Fibroblast of lung (primary cell): ENCODE results near the gene LIMS1. TPM values are rescaled to one million over a fixed set of nuclear protein-coding genes. Genes with fewer than 3 reads are reported as not detected.
"Not testable (repeated sequence)": the region's sequence is repeated elsewhere in the genome, so short reads cannot be mapped to it uniquely, and the experiment has no call there.

Source experiments
- DNase-seq, 2 donors: peaks; one replicate each; pipeline versions ENCODE4 v3.0.0 to v3.0.0-alpha.2; 2010; ENCODE audit warnings: low read depth in 2 of 2
- H2AFZ ChIP-seq: 2 replicates; pipeline ENCODE4 v1.5.1; 2012; ENCODE audit warnings: low read length, control low read depth, inconsistent platforms
- H3K27ac ChIP-seq: 2 replicates; pipeline ENCODE4 v1.5.1; 2011; ENCODE audit warnings: low read length, control low read depth; ENCODE audit not compliant: insufficient read depth
- H3K27me3 ChIP-seq: 2 replicates; pipeline ENCODE4 v1.5.1; 2011; ENCODE audit warnings: mild to moderate bottlenecking, low read length; ENCODE audit not compliant: control insufficient read depth, insufficient read depth
- H3K36me3 ChIP-seq: 2 replicates; pipeline ENCODE4 v1.5.1; 2011; ENCODE audit warnings: low read length; ENCODE audit not compliant: control insufficient read depth, insufficient read depth
- H3K4me1 ChIP-seq: 2 replicates; pipeline ENCODE4 v1.5.1; 2011; ENCODE audit warnings: low read length; ENCODE audit not compliant: control insufficient read depth, insufficient read depth; ENCODE audit errors: extremely low read depth
- H3K4me2 ChIP-seq: 2 replicates; pipeline ENCODE4 v1.5.1; 2011; ENCODE audit warnings: low read length, control low read depth; ENCODE audit not compliant: insufficient read depth; ENCODE audit errors: extremely low read depth
- H3K4me3 ChIP-seq, 4 experiments: fragments of 200-600 bp in 1 of 4; sonication (generic) in 1 of 4; replicated peaks in 1 of 4; 2 replicates each; pipeline ENCODE4 v1.5.1; 2011 to 2016; ENCODE audit warnings: low read length in 4 of 4, low read depth in 3 of 4, mild to moderate bottlenecking in 3 of 4, control low read depth in 2 of 4, inconsistent platforms in 1 of 4, mixed read lengths in 1 of 4; ENCODE audit not compliant: insufficient read depth in 1 of 4; ENCODE audit errors: control extremely low read depth in 1 of 4
- H3K79me2 ChIP-seq: 2 replicates; pipeline ENCODE4 v1.5.1; 2012; ENCODE audit warnings: mild to moderate bottlenecking, low read length, inconsistent platforms; ENCODE audit not compliant: control insufficient read depth, insufficient read depth
- H3K9ac ChIP-seq: 2 replicates; pipeline ENCODE4 v1.5.1; 2011; ENCODE audit warnings: mild to moderate bottlenecking, low read length, control low read depth; ENCODE audit not compliant: insufficient read depth
- H3K9me3 ChIP-seq: 2 replicates; pipeline ENCODE4 v1.5.1; 2012; ENCODE audit warnings: low read depth, low read length; ENCODE audit not compliant: control insufficient read depth, insufficient read depth
- H4K20me1 ChIP-seq: 2 replicates; pipeline ENCODE4 v1.5.1; 2011; ENCODE audit warnings: low read length; ENCODE audit not compliant: control insufficient read depth, insufficient read depth; ENCODE audit errors: extremely low read depth
- EZH2 ChIP-seq: IDR thresholded peaks from 2 replicates; pipeline ENCODE4 v1.5.1; 2012; ENCODE audit warnings: low read length, control low read depth, mild to moderate bottlenecking; ENCODE audit errors: missing control alignments
- polyA plus RNA-seq, 2 donors: library from polyadenylated mRNA; depleted of rRNA in 1 of 2; stranded (reverse) in 1 of 2; unstranded in 1 of 2; fragments of >200 nt; gene quantifications; 2 replicates each; pipeline ENCODE4 v1.2.1, GENCODE V29; 2011 to 2012; ENCODE audit warnings: missing spikeins in 1 of 2
- total RNA-seq: library from RNA; depleted of rRNA; stranded (reverse); fragments of >200 nt; gene quantifications from 2 replicates; pipeline ENCODE4 v1.2.1, GENCODE V29; 2014
- TF ChIP-seq, protein P1 (sequence below), 2 donors: IDR thresholded peaks in 1 of 2; conservative IDR thresholded peaks in 1 of 2; 1 replicate in 1 of 2; 2 replicates in 1 of 2; pipeline ENCODE4 v1.5.1; 2011 to 2012; ENCODE audit warnings: low read length in 2 of 2, control low read depth in 1 of 2, inconsistent platforms in 1 of 2, low read depth in 1 of 2, mild to moderate bottlenecking in 1 of 2

The LIMS1 gene
- total and polyA plus RNA-seq, 2 donors (not counting 1 experiment from before 2014, with no cell fraction given) = 52.7 to 108 TPM

DNA sequence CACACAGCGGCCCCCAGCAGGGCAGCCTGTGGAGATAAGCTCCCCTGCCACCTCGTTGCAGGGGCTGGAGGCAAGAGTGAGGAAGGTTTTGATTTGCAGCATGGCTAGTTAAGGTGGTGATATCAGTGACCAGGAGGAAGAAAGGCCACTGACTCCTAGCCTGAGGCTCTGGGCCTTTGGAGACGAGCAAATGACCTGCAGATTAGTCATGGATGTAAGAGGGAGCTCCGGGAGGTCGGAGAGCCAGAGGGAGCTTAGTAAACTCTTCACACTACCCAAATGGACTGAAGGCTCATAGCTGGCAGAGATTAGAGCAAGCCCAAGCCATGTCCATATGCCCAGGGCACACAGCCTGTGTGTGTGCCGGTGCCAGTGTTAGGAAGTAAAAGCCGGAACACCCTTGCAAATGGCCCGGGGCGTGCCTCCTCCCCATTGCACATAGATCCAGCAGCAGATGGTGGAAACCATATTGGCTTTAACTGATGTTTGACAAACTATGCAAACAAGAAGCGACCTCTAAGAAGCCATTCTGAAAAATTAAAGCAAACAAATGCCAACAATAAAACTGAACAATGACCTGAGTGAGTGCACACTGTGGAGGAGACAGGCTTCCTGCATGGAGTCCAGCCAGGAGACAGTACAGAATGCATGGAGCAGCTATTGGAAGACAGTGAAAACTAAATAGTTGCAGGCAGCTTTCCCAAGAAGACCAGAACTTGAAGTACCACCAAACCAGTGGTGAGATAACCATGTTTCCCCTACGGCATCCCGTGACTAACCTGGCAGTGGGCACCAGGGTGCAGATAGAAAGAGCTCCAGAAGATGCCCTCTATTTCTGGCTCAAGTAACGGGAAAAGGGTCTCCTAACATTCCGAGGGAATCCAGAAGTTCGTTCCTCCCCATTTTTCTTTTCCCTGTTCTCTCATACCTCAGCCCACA is 154.8 kb downstream of the LIMS1 start:
- not testable (repeated sequence) for H2AFZ ChIP-seq, H3K27me3 ChIP-seq, H4K20me1 ChIP-seq, H3K4me2 ChIP-seq, H3K9ac ChIP-seq, H3K4me1 ChIP-seq, H3K36me3 ChIP-seq, H3K79me2 ChIP-seq, DNase-seq, H3K27ac ChIP-seq, H3K4me3 ChIP-seq, H3K9me3 ChIP-seq

GRCh38 chr2:108690001-108690400 is 155.7 kb downstream of the LIMS1 start:
- DNase-seq, H3K79me2 ChIP-seq, H3K4me1 ChIP-seq, H3K9me3 ChIP-seq, H2AFZ ChIP-seq, H3K27ac ChIP-seq, H3K9ac ChIP-seq, H3K27me3 ChIP-seq, H3K4me2 ChIP-seq, H3K36me3 ChIP-seq, H4K20me1 ChIP-seq, H3K4me3 ChIP-seq: not testable (repeated sequence)

GRCh38 chr2:108691447-108691846 is 157.2 kb downstream of the LIMS1 start:
- no peaks in the 10 kb centered on the region for H3K79me2 ChIP-seq
- no peaks in the 10 kb centered on the region for H3K36me3 ChIP-seq
- TF ChIP-seq, protein P1, sequence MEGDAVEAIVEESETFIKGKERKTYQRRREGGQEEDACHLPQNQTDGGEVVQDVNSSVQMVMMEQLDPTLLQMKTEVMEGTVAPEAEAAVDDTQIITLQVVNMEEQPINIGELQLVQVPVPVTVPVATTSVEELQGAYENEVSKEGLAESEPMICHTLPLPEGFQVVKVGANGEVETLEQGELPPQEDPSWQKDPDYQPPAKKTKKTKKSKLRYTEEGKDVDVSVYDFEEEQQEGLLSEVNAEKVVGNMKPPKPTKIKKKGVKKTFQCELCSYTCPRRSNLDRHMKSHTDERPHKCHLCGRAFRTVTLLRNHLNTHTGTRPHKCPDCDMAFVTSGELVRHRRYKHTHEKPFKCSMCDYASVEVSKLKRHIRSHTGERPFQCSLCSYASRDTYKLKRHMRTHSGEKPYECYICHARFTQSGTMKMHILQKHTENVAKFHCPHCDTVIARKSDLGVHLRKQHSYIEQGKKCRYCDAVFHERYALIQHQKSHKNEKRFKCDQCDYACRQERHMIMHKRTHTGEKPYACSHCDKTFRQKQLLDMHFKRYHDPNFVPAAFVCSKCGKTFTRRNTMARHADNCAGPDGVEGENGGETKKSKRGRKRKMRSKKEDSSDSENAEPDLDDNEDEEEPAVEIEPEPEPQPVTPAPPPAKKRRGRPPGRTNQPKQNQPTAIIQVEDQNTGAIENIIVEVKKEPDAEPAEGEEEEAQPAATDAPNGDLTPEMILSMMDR (conservative IDR thresholded peaks at IDR 0.05 in 1 of 2, IDR thresholded peaks at IDR 0.05 in 1 of 2; ENCODE audit: low read depth in 1 of 2, low read length in 2 of 2) = no peak
- no peak for TF ChIP-seq EZH2
- H3K4me3 ChIP-seq = no peak overlapping the region
- H3K27me3 ChIP-seq = no peaks in the 10 kb centered on the region
- H2AFZ ChIP-seq = no peak overlapping the region
- H3K9me3 ChIP-seq = no peaks in the 10 kb centered on the region
- H4K20me1 ChIP-seq = no peaks in the 10 kb centered on the region
- H3K9ac ChIP-seq = no peak overlapping the region
- H3K27ac ChIP-seq = no peak overlapping the region
- H3K4me1 ChIP-seq = no peaks in the 10 kb centered on the region
- DNase-seq = no peak
- no peak overlapping the region for H3K4me2 ChIP-seq

DNA sequence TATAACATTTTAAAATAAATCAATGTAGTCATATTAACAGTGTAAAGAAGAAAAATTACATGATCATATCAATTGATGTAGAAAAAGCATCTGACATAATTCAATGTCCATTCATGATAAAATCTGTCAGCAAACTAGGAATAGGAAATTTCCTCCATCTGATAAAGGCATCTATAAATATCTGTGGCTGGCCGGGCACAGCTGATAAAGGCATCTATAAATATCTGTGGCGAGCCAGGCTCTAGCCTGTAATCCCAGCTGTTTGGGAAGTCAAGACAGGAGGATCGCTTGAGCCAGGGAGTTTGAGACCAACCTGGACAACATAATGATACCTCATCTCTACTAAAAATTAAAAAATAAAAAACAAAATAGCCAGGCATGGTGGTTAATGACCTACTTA is 166.9 kb downstream of the LIMS1 start:
- Histone ChIP-seq H3K4me1 (no peaks in the 10 kb centered on the region), H3K9me3 (no peaks in the 10 kb centered on the region), H3K4me2 (no peak overlapping the region), H3K4me3 (no peak overlapping the region), H3K79me2 (no peaks in the 10 kb centered on the region), H4K20me1 (no peaks in the 10 kb centered on the region), H2AFZ (no peak overlapping the region), H3K27me3 (no peaks in the 10 kb centered on the region), H3K36me3 (no peaks in the 10 kb centered on the region), H3K27ac (no peak overlapping the region), H3K9ac (no peak overlapping the region)
- TF ChIP-seq EZH2 = no peak
- TF ChIP-seq, protein P1 (conservative IDR thresholded peaks at IDR 0.05 in 1 of 2, IDR thresholded peaks at IDR 0.05 in 1 of 2; ENCODE audit: low read depth in 1 of 2, low read length in 2 of 2) = no peak
- peak in 1 of 2 donors; percentile 5 for DNase-seq
